SIG-M5 treated with dmso at 0.1 percent for 504 hours (cell line): Measurements from ENCODE around the gene ATP1A3.
"Not testable (repeated sequence)": the region's sequence is repeated elsewhere in the genome, so short reads cannot be mapped to it uniquely, and the experiment has no call there.

Source experiments
- DNase-seq: peaks from one replicate; lab custom pipeline; 2025; ENCODE audit not compliant: unreplicated experiment; lab: John Stamatoyannopoulos, UW

Gene ATP1A3

DNA sequence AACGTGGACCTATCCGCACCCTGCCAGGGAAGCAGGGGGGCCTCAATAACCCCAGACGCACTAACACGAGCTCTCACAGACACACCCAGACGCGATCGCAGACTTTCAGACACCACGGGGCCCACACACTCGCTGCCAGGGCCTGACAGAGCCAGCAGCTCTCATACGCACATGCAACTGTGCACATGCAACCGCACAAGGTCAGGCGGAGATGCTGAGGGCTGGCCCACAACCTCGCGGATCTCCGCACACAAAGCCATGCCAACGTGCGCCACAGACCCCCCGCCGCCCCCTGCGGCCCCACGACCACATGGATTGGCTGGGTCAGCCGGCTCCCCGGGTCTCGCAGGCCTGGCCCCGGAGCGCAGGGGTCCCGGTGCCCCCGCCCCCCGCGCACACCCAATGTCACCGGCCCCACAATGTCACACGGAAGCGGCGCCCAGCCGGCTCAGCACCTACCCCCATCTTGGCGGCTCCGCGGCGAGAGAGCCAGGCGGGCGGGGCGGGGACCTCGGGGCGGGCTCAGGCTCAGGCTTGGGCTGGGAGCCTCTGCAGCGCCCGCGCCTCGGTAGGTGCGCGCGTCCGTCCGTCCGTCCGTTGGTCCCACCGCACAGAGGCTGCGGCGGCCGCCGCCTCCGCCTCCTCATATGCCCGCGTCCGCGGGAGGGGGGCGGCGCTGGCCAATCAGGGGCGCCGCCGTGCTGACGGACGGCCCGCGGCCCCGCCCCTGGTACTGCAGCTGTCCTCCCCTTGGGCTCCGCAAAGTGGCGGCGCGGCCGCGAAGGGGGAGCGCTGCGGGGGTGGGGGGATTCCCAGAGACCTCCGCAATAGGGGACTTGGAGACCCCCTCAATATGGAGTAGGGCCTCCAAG is at the start of gene ATP1A3:
ATP1A3 (minus strand) TSS at position 619 of the 872 bp plus-strand sequence; CDS start at position 465, 154 bp downstream.
- peak; percentile 73 for DNase-seq

GRCh38 chr19:42042455-42043170 is 48.6 kb upstream of the ATP1A3 start:
- no peak for DNase-seq

DNA sequence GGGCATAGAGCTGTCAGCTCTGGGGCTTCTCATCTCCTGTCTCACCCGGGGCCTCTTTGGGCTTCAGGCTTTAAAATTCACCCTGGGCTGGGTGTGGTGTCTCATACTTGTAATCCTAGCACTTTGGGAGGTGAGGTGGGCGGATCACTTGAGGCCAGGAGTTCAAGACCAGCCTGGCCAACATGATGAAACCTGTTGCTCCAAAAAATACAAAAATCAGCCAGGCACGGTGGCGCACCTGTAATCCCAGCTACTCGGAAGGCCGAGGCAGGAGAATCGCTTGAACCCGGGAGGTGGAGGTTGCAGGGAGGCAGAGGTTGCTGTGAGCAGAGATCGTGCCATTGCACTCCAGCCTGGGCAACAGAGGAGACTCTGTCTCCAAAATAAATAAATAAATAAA is 46.5 kb upstream of the ATP1A3 start:
- not testable (repeated sequence) for DNase-seq

DNA sequence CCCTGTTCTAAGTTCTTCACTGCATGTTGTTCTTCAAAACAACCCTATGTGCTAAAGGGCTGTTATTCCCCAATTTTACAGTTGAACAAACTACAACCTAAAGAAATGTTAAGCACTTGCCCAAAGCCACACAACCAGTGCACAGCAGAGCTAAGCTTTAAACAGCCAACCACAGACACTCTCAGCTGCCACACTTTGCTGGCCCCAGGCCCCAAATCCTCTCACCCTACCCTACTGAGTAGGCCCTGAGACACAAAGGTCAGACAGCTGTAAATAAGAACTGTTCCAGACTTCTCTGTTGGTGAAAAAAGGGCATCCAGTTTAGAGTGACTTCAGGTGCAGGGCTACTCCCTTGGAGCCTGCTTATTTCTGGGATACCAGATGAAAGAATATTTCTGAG is 46.0 kb upstream of the ATP1A3 start:
- DNase-seq = no peak

GRCh38 chr19:42038666-42039065 is 44.6 kb upstream of the ATP1A3 start:
- DNase-seq = no peak

DNA sequence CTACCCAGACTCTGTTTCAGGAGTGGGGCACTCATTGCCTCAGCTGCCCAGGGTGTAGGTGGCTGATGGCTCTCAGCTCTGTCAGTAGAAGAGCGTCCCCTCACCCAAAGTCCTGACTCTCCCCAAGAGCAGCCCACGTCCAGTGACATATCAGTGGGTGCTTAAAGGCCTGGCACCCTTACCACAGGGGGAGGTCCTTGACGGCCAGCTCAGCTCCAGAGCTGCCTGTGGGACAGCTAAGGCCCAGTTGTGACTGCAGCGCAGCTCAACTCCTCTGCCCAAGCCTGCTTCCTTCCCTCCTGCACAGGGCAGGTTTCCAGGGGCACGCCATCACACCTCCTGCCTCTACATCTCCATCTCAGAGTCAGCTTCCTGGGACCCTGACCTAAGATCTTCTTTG is 43.6 kb upstream of the ATP1A3 start:
- DNase-seq = no peak

- DNase-seq = peak; percentile 59
Observed at GRCh38 chr19:42034640-42035391, 40.8 kb upstream of the ATP1A3 start.

GRCh38 chr19:42033413-42033812 is 39.4 kb upstream of the ATP1A3 start:
- DNase-seq = no peak

GRCh38 chr19:42032431-42032830 is 38.4 kb upstream of the ATP1A3 start:
- no peak for DNase-seq

GRCh38 chr19:42030645-42031440 is 36.8 kb upstream of the ATP1A3 start:
- DNase-seq = no peak

DNA sequence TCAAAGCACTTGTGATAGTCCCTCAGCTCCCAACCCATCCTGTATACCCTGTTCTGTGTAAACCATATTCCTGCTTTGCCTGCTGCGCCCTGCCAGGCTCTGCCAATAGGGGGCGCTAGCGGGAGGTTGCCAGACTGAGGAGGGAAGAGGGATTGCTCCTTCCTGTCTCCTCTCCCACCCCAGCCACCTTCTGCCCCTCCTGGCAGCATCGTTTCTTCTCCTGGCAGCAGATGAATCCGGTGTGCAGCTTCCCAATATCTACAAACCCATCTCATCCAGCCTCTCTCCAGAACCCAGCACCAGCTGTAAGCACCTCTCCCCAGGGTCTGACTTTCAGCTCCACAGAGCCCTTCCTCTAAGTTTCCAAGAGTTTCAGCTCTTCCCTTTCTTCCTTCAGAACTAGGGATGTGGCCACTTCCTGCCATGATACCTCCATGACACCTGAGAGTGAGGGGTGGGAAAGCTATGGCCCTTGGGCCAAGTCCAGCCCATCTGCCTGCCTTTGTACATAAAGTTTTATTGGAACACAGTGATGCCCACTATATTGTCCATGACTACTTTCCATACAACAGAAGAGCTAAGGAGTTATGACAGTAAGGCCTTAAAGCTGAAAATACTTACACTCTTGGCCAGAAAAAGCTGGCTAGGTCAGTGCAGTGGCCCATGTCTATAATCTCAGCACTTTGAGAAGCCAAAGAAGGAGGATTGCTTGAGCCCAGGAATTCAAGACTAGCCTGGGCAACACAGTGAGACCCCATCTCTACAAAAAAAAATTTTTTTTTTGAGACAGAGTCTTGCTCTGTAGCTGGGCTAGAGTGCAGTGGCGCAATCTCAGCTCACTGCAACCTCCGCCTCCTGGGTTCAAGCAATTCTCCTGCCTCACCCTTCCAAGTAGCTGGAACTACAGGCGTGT is 34.5 kb upstream of the ATP1A3 start:
- no peak for DNase-seq

DNA sequence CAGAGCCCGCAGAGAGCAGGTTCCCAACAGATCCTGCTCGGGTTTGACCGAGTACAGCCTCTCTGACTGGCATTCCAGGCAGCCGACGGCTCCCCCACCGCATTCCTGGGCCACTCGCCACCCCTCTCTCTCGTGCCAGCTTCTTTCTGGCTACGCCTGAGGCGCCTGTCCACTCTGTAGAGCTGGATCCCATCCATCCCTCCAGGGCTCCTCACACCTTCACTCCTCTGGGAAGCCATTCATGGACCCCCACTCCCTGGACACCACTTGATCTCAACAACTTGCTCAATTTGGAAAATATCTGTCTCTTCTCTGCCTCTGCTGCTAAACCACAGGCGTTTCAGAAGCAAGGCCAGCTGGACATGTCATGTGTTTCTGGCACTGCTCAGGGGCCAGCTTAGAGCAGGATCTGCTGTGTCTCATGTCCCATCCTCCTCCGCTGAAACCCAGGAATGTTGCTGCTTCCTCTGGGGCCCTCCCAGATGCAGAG is 30.6 kb upstream of the ATP1A3 start:
- DNase-seq = no peak

GRCh38 chr19:42023943-42024260 is 29.9 kb upstream of the ATP1A3 start:
- DNase-seq = no peak

DNA sequence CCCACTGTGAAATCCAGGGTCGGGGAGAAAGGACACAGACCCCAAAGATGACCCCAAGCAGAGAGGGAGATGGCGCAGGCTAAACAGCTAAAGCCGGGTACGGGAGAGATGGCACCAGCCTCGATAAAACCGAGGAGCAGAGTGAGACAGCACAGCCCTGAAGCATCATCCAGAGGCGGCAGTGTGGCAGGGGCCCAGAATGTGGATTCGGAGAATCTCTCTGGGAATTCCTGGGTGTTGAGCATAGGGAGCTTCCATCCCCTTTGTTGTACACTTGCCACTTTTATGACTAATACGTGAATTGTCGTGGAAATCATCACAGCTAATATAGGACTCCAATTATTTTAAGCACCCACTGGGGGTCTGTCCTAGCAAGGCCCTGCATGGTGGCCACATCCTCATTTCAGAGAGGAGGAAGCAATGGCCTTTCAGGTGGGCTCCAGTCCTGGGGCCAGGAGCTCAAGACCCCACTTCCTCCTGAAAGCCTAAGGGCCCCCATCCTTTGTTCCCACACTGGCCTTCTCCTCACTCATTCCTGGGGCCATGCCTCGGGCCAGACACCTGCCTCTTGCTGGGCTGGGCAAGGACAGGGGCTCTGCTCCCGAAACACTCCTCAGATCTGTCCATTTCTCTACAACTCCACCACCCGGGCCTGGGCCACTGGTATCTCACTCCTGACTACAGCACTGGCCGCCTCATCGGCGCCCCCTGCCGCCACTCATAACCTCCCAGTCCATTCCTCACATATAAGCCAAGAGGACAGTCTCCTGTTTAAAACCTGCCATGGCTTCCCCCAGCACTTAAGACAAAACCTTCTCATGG is 29.3 kb upstream of the ATP1A3 start:
- DNase-seq = peak; percentile 17

DNA sequence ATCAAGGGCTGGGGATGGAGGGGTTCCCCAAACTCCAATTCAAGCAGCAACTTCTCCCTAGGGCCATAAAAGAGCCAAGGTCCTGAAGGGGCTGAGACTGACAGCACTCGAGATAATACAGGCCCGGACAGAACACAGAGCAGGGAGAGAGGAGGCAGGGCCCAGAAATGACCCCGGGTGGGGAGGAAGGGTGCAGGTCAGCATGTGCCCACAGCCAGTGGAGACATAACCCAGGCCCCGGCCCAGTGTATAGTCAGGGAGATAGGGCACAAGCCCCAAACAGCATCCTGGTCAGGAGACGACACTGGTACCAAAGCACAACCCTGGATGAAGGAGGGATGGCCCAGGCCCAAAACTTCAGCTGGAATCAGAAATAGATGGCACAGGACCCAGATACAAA is 28.6 kb upstream of the ATP1A3 start:
- DNase-seq = no peak

DNA sequence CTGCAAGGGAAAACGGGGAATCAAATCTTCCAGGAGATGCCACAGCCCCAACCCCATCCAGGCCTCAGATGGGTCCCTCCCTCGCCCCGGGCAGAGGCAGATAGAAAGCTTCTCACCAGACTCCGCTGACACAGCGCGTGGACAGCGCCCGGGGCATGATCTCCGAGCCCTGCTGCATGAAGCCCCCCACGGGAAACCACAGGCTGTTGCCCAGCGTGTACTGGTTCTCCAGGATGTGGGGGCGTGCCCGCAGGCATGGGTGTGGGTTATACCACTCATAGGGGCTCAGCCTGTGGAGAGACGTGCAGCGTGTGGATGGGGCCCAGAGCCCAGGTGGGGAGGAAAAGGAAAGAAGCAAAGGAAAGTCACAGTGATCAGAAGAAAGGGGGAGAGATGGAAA is 27.2 kb upstream of the ATP1A3 start:
- no peak for DNase-seq

DNA sequence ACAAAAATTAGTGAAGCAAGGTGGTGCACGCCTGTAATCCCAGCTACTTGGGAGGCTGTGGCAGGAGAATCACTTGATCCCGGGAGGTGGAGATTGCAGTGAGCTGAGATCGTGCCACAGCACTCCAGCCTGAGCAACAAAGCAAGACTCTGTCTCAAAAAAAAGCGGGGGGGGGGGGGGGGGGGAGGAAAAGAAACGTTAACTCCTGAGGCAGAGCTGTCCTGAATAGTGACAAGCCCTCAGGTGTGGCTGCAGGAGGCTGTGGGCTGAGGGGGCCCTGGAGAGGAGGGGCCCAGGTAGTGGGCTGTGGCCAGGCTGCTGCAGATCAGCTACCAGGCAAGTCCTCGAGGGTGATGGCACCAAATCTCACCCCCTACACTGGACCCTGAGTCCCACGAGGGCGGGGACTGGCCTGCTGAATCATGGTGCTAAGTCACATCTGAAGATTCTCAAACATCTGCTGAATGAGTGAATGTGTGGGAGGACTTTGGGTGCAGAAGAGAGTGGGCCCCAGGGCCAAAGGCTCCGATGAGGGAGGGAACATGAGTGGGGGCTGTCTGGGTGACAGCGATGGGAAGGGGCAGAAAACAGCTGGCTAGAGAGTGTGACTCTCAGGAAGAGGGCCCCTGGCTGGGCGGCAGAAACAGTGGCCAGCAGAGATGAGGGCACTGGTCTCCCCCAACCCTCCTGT is 24.6 kb upstream of the ATP1A3 start:
- DNase-seq = no peak

GRCh38 chr19:42017040-42017439 is 23.0 kb upstream of the ATP1A3 start:
- no peak for DNase-seq
